Iris pigment epithelial cell (primary cell): Measurements from ENCODE around the gene GIMAP6.
"Not testable (repeated sequence)": the region's sequence is repeated elsewhere in the genome, so short reads cannot be mapped to it uniquely, and the experiment has no call there.

Source experiments
- DNase-seq: peaks from one replicate; pipeline ENCODE4 v3.0.0-alpha.2; 2011; ENCODE audit warnings: low read depth

Gene GIMAP6

DNA sequence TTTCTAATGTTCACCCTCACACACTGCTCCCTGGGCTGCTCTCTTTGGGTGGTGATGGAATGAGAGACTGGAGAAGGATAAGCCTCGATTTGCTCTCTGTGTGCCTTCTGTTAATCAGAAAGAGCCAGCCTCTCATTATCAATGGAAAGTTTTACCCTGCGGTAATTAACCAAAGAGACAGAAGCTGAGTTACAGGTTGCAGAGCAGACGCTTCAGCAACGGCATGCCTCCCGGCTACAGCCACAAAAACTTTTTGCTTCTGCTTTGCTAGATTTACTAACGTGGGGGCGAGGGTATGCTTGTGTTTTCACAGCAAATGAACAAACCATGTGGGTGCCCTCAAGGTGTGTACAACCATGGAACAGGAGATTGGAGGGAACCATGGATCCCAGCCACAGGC, 47.0 kb downstream of the GIMAP6 start:
- no peak for DNase-seq

DNA sequence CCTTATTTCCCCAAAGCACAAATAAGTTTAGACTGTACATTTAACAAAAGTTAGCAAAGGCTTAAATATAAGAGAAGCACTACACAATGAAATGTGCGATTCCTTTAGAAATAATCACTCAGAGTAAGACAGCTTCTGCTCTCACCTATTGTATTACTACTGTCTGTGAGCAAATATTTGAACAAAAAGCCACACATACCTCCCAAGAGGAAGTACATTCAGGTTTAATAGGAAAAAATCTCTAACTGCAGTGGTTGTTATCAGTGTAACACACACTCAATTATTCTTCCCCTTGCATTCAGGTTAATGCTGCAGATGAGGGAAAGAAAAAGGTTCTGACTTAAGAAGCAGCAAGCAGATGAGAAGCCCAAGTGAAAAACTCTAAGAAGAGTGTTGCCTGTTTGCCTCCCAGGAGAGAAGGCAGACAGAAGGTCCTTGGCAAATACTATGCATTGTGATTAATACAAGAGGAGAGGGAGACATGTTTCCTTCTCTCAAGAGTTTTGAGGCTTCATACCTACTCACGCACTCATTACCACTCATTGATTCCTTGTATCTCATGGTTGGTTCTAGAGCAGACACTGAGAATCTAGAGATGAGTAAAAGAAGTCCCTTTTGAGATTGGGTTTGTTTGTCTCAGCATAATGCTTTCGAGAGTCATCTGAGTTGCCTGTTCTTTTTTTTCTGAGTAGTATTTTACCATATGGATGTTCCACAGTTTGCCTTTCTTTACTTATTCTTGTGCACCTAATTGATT, 51.4 kb downstream of the GIMAP6 start:
- DNase-seq = no peak

DNA sequence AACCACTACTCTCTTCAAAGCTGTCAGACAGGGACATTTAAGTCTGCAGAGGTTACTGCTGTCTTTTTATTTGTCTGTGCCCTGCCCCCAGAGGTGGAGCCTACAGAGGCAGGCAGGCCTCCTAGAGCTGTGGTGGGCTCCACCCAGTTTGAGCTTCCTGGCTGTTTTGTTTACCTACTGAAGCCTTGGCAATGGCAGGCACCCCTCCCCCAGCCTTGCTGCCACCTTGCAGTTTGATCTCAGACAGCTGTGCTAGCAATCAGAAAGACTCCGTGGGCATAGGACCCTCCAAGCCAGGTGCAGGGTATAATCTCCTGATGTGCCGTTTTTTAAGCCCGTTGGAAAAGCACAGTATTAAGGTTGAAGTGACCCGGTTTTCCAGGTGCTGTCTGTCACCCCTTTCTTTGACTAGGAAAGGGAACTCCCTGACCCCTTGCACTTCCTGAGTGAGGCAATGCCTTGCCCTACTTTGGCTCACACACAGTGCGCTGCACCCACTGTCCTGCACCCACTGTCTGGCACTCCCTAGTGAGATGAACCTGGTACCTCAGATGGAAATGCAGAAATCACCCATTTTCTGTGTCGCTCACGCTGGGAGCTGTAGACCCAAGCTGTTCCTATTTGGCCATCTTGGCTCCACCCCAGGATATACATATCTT, 52.1 kb downstream of the GIMAP6 start:
- DNase-seq = not testable (repeated sequence)
